ENCODE data around the gene LRP2.

- TF ChIP-seq CHD2 (IDR thresholded peaks at IDR 0.05; ENCODE audit: borderline replicate concordance, low read depth, low read length) (no peak), CTCF (IDR thresholded peaks at IDR 0.05 in 2 of 3, conservative IDR thresholded peaks at IDR 0.05 in 1 of 3; ENCODE audit: control insufficient read depth in 2 of 3, extremely low read depth in 1 of 3, insufficient read depth in 1 of 3, low read depth in 3 of 3, low read length in 3 of 3) (no peak), POLR2A (IDR thresholded peaks at IDR 0.05; ENCODE audit: low read depth, low read length) (no peak)
- TF ChIP-seq, protein P1, sequence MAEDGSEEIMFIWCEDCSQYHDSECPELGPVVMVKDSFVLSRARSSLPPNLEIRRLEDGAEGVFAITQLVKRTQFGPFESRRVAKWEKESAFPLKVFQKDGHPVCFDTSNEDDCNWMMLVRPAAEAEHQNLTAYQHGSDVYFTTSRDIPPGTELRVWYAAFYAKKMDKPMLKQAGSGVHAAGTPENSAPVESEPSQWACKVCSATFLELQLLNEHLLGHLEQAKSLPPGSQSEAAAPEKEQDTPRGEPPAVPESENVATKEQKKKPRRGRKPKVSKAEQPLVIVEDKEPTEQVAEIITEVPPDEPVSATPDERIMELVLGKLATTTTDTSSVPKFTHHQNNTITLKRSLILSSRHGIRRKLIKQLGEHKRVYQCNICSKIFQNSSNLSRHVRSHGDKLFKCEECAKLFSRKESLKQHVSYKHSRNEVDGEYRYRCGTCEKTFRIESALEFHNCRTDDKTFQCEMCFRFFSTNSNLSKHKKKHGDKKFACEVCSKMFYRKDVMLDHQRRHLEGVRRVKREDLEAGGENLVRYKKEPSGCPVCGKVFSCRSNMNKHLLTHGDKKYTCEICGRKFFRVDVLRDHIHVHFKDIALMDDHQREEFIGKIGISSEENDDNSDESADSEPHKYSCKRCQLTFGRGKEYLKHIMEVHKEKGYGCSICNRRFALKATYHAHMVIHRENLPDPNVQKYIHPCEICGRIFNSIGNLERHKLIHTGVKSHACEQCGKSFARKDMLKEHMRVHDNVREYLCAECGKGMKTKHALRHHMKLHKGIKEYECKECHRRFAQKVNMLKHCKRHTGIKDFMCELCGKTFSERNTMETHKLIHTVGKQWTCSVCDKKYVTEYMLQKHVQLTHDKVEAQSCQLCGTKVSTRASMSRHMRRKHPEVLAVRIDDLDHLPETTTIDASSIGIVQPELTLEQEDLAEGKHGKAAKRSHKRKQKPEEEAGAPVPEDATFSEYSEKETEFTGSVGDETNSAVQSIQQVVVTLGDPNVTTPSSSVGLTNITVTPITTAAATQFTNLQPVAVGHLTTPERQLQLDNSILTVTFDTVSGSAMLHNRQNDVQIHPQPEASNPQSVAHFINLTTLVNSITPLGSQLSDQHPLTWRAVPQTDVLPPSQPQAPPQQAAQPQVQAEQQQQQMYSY (CRISPR knock-in tag; IDR thresholded peaks at IDR 0.05): no peak
Observed at GRCh38 chr2:169265591-169265990, 96.7 kb downstream of the LRP2 start.

Measured in GM12878 (cell line).